NCI-H2196 (cell line): ENCODE results near the gene DTNB.

Experiments used
- DNase-seq: peaks from one replicate; lab custom pipeline; 2025; ENCODE audit not compliant: unreplicated experiment; lab: John Stamatoyannopoulos, UW

DTNB gene

GRCh38 chr2:25332571-25332970 lies 340.8 kb downstream of the DTNB start:
- no peak for DNase-seq

- DNase-seq = no peak
Observed at GRCh38 chr2:25331686-25332365, 341.6 kb downstream of the DTNB start.

- DNase-seq = no peak
Observed at GRCh38 chr2:25330937-25331336, 342.4 kb downstream of the DTNB start.

GRCh38 chr2:25330273-25330672 lies 343.1 kb downstream of the DTNB start:
- no peak for DNase-seq

GRCh38 chr2:25328152-25329085 lies 345.0 kb downstream of the DTNB start:
- no peak for DNase-seq
